CD4-positive, CD25-positive, alpha-beta regulatory T cell (primary cell): ENCODE data around the gene YKT6. TPM values are rescaled to one million over a fixed set of nuclear protein-coding genes. Genes with fewer than 3 reads are reported as not detected.

Source experiments
- ATAC-seq, 2 donors: fragments of 150-1000 bp; cut with Tn5 transposase; one replicate each; pipeline ENCODE4 v1.10.0; 2021; ENCODE audit warnings: low read depth in 2 of 2, moderate number of reproducible peaks in 2 of 2, moderate library complexity in 1 of 2
- DNase-seq, 3 donors: peaks; one replicate each; pipeline versions ENCODE4 v3.0.0 to v3.0.0-alpha.2; 2012 to 2022; ENCODE audit warnings: mixed read lengths in 1 of 3
- H3K27ac ChIP-seq: one replicate; pipeline ENCODE4 v1.7.0; 2013; ENCODE audit warnings: mild to moderate bottlenecking, low read length; ENCODE audit not compliant: insufficient read depth, poor library complexity, severe bottlenecking
- H3K27me3 ChIP-seq: one replicate; pipeline ENCODE4 v1.7.0; 2013; ENCODE audit warnings: low read length; ENCODE audit not compliant: control insufficient read depth, insufficient read depth
- H3K36me3 ChIP-seq: one replicate; pipeline ENCODE4 v1.7.0; 2013; ENCODE audit warnings: mild to moderate bottlenecking, low read length, moderate library complexity; ENCODE audit not compliant: control insufficient read depth, insufficient read depth
- H3K4me1 ChIP-seq: 2 replicates; pipeline ENCODE4 v1.7.0; 2013; ENCODE audit warnings: mild to moderate bottlenecking, low read length; ENCODE audit not compliant: insufficient read depth, control insufficient read depth, poor library complexity, severe bottlenecking
- H3K4me3 ChIP-seq: one replicate; pipeline ENCODE4 v1.7.0; 2013; ENCODE audit warnings: low read depth, mild to moderate bottlenecking, low read length, moderate library complexity
- H3K9me3 ChIP-seq, 2 experiments: 1 replicate in 1 of 2; 2 replicates in 1 of 2; pipeline ENCODE4 v1.7.0; 2013; ENCODE audit warnings: low read length in 2 of 2, mild to moderate bottlenecking in 1 of 2, moderate library complexity in 1 of 2; ENCODE audit not compliant: control insufficient read depth in 2 of 2
- H3K27ac Mint-ChIP-seq, 3 donors: one replicate each; pipeline ENCODE4 v1.8.0; 2020 to 2022; ENCODE audit warnings: mild to moderate bottlenecking in 3 of 3, mixed read lengths in 3 of 3, moderate library complexity in 2 of 3
- H3K27me3 Mint-ChIP-seq: one replicate; pipeline ENCODE4 v1.8.0; 2022; ENCODE audit warnings: mild to moderate bottlenecking, mixed read lengths
- H3K36me3 Mint-ChIP-seq: one replicate; pipeline ENCODE4 v1.8.0; 2020; ENCODE audit warnings: mixed read lengths
- H3K4me1 Mint-ChIP-seq, 4 donors: one replicate each; pipeline ENCODE4 v1.8.0; 2020 to 2022; ENCODE audit warnings: mixed read lengths in 4 of 4, mild to moderate bottlenecking in 1 of 4
- H3K4me3 Mint-ChIP-seq, 4 donors: one replicate each; pipeline ENCODE4 v1.8.0; 2020 to 2022; ENCODE audit warnings: mild to moderate bottlenecking in 4 of 4, mixed read lengths in 4 of 4, moderate library complexity in 3 of 4
- H3K9me3 Mint-ChIP-seq, 7 donors: one replicate each; pipeline ENCODE4 v1.8.0; 2020 to 2022; ENCODE audit warnings: mixed read lengths in 7 of 7, mild to moderate bottlenecking in 3 of 7, moderate library complexity in 2 of 7
- polyA plus RNA-seq, 4 donors: library from polyadenylated mRNA; unstranded; fragments of 300-500 nt; fragmentation: Illumina TruSeq; gene quantifications; one replicate each; pipeline ENCODE4 v1.2.3, GENCODE V29; 2021
- total RNA-seq: library from RNA; stranded (reverse); gene quantifications from one replicate; pipeline ENCODE4 v1.2.3, GENCODE V29; 2022

Gene YKT6
- total and polyA plus RNA-seq, 5 donors from 2014 or later: 24.7 to 79.2 (median 41.6) TPM

DNA sequence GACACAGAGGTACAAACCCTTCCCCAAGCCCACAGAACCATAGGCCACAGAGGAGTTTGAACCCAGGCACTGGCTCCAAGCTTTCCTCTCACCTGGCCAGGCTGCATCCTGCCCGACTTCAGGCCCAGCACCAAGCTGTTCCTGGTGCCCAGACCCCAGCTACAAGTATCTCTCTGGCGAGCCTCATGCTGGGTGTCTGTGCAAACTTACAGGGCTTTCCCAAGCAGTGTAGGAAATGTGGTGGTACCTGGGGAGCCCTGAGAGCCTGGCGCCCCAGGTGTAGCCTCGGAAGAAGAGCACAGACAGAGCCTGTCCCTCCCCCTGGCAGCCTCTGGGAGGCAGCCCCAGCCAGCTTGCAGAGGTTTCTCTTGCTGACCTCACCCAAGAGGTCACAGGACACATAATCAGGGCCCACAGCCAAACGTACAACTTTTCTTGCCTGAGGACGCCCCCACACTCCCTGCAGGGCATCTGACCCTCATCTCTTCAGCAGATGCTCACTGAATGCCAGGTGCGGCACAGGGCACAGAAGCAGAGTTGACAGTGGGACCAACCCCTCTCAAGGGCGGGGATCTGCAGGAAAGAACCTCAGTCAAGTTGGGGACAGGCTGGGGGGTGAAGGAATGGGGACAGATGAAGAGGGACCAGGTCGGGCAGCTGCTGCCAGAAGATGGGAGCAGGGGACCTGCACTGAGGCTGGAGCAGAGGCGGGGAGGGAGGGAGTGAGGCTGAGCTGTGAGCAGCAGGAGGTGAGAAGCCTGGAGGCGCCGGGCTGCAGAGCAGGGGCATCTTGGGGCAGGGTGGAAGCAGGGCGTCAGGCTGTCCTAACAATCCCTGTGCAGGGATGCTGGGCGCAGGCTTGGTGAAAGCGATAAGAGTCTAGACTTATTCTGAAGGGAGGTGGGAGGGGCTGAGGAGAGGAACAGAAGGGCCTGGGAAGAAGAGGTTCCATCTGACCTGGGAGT is 43.4 kb upstream of the YKT6 start:
- no peaks in the 10 kb centered on the region for H3K36me3 Mint-ChIP-seq
- peaks cover 6% of the 10 kb centered on the region for H3K27me3 Mint-ChIP-seq
- peaks cover 2% of the 10 kb centered on the region for H3K27me3 ChIP-seq
- no peak overlapping the region for H3K27ac ChIP-seq
- no peaks in the 10 kb centered on the region for H3K9me3 ChIP-seq
- H3K4me3 Mint-ChIP-seq: no peak overlapping the region
- no peaks in the 10 kb centered on the region for H3K4me1 Mint-ChIP-seq
- no peaks in the 10 kb centered on the region for H3K4me1 ChIP-seq
- H3K9me3 Mint-ChIP-seq: peaks cover 0 to 2% (median 0%) of the 10 kb centered on the region in 7 donors
- DNase-seq (no peak), ATAC-seq (no peak)
- no peak overlapping the region for H3K27ac Mint-ChIP-seq
- no peak overlapping the region for H3K4me3 ChIP-seq
- H3K36me3 ChIP-seq: no peaks in the 10 kb centered on the region

DNA sequence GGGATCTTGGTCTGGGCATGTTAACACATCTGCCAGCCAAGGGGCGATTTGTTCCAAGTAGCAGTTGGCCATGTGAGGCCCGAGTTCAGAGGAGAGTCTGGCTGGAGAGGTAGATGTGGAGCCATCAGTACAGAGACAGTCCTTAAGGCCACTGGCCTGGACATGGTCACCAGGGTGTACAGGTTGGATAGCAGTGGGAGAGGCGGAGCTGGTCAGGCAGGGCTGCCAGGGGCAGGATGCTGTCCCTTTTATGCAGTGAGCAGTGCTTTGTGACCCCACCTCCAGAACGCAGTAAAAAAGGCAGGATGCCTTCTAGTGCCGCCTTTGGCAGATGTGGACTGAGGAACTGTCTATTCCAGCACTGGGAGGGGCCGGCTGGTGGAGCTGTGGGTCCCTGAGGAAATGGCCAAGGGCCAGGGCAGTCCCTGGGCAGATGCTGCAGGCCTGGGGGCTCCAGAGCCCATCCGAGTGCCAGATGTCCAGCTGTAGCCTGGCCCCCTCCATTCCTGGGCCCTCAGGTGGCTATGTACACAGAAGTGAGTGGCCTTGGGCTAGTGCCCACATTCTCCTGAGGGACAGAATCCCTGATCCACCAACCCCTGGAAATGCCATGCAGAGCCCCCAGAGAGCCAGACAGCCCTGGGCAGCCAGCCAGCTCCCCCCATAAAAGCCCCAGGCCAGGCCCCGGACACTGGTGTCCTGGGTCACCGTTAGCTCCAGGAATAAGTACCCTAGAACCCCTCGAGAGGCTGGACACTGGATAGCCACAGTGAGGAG is 42.5 kb upstream of the YKT6 start:
- H3K27ac ChIP-seq: no peak overlapping the region
- Mint-ChIP-seq H3K4me3 (no peak overlapping the region), H3K36me3 (no peaks in the 10 kb centered on the region), H3K4me1 (no peaks in the 10 kb centered on the region), H3K27ac (no peak overlapping the region), H3K27me3 (peaks cover 6% of the 10 kb centered on the region), H3K9me3 (peaks cover 0 to 2% (median 0%) of the 10 kb centered on the region in 7 donors)
- DNase-seq (no peak), ATAC-seq (no peak)
- H3K4me3 ChIP-seq: no peak overlapping the region
- no peaks in the 10 kb centered on the region for H3K36me3 ChIP-seq
- peaks cover 4% of the 10 kb centered on the region for H3K27me3 ChIP-seq
- no peaks in the 10 kb centered on the region for H3K4me1 ChIP-seq
- H3K9me3 ChIP-seq: no peaks in the 10 kb centered on the region

DNA sequence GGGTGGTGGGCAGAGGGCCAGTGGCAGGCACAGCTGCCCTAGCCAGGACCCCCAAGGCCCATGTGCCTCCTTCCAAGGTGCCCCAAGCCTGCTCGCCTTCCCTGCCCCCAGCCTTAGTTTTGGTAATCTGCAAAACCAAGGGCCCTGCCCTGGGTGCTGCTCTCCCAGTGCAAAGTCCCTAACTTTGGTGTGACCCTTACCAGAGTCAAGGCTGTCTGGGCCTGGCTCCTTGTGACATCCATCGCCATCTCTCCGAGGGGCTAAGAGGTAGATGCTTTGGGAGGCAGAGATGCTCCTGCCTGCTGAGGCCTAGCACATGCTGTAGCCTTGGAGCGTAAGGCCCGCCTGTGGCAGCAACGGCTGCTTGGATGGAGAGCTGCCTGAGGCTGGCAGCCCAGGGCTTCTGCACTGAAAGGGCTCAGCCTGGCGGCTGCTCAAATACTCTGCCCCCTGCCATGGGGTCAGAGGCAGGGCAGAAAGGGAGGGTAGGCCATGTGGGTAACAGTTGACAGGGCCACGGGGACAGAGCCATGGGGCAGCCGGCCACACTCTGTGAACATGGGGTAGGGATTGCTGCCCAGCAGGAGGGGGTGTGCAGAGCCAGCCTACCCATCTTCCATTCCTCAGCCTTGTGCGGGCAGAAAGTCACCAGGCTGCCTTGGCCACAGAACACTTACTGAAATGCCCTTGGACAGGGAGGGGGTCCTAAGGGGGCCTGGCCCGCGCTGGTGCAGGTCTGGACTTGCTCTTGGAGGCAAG is 41.7 kb upstream of the YKT6 start:
- no peaks in the 10 kb centered on the region for H3K4me1 ChIP-seq
- ATAC-seq: no peak
- H3K27me3 ChIP-seq: peaks cover 8% of the 10 kb centered on the region
- Mint-ChIP-seq H3K27ac (no peak overlapping the region), H3K4me1 (no peaks in the 10 kb centered on the region), H3K9me3 (peaks cover 0 to 2% (median 0%) of the 10 kb centered on the region in 7 donors), H3K36me3 (no peaks in the 10 kb centered on the region), H3K4me3 (peak overlapping the region in 1 of 4 donors; percentile 68), H3K27me3 (peaks cover 9% of the 10 kb centered on the region)
- H3K9me3 ChIP-seq: no peaks in the 10 kb centered on the region
- no peak for DNase-seq
- no peaks in the 10 kb centered on the region for H3K36me3 ChIP-seq
- H3K27ac ChIP-seq: no peak overlapping the region
- H3K4me3 ChIP-seq: no peak overlapping the region

DNA sequence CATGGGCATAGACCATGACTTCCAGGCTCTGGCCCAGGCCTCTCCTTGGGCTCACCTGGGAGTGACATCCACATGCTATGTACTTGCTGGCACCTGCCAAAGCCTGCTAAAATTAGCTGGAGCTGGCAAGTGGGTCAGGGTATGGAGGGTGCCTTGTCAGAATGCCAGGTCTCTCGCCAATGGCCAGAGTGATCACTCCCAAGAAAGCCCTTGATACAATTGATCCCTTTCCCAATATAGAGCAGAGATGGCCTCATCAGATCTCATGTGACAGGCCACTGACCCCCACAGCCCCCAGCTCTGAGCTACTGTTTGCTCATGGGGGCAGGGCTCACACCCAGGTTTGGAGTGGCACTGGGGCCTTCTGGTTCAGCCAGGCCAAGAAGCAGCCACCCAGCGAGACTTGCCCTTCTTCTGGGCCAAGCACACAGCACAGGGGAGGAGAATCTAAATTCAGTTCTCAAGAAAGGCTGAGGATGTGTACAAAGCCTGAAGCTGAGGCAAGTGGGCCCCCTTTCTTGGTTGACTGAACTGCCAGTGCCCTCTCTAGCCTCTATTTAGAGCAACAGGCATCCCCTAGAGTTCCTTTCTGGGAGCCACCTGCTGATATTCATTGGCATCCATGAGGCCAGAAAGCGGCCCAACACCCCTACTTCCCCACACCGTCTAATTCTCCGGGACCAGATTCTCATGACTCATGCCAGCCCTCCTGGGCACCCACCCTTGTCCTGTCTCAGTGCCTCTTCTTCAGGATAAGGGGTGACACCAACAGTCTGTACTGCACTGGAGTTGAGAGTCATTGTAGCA is 40.8 kb upstream of the YKT6 start:
- Histone ChIP-seq H3K27ac (no peak overlapping the region), H3K9me3 (no peaks in the 10 kb centered on the region), H3K36me3 (no peaks in the 10 kb centered on the region), H3K4me1 (no peaks in the 10 kb centered on the region), H3K4me3 (no peak overlapping the region), H3K27me3 (peaks cover 8% of the 10 kb centered on the region)
- H3K27me3 Mint-ChIP-seq: peaks cover 13% of the 10 kb centered on the region
- H3K27ac Mint-ChIP-seq: no peak overlapping the region
- no peaks in the 10 kb centered on the region for H3K36me3 Mint-ChIP-seq
- peaks cover 0 to 7% (median 0%) of the 10 kb centered on the region in 7 donors for H3K9me3 Mint-ChIP-seq
- ATAC-seq (no peak), DNase-seq (no peak)
- no peaks in the 10 kb centered on the region for H3K4me1 Mint-ChIP-seq
- H3K4me3 Mint-ChIP-seq: no peak overlapping the region

DNA sequence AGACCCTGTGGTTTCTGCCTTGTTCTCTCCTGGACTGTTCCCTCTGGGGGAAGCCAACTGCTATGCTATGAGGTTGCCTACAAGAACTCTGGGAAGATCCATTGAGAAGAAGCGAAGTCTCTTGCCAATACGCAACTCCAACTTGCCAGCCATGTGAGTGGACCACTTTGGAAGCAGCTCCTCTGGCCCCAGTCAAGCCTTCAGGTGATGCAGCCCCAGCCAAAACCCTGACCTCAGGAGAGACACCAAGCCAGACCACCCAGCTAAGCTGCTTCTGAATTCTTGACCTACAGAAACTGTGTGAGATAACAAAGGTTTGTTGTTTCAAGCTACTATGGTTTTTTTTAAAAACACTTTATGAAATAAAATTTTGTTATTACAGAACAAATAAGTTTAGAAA is 39.4 kb upstream of the YKT6 start:
- H3K9me3 Mint-ChIP-seq: peaks cover 0 to 7% (median 0%) of the 10 kb centered on the region in 7 donors
- Histone ChIP-seq H3K27ac (no peak overlapping the region), H3K27me3 (peaks cover 8% of the 10 kb centered on the region), H3K36me3 (no peaks in the 10 kb centered on the region), H3K4me1 (no peaks in the 10 kb centered on the region), H3K4me3 (no peak overlapping the region), H3K9me3 (no peaks in the 10 kb centered on the region)
- H3K27me3 Mint-ChIP-seq: peaks cover 13% of the 10 kb centered on the region
- no peak overlapping the region for H3K27ac Mint-ChIP-seq
- no peaks in the 10 kb centered on the region for H3K36me3 Mint-ChIP-seq
- no peaks in the 10 kb centered on the region for H3K4me1 Mint-ChIP-seq
- no peak overlapping the region for H3K4me3 Mint-ChIP-seq
- no peak for DNase-seq
- ATAC-seq: no peak

DNA sequence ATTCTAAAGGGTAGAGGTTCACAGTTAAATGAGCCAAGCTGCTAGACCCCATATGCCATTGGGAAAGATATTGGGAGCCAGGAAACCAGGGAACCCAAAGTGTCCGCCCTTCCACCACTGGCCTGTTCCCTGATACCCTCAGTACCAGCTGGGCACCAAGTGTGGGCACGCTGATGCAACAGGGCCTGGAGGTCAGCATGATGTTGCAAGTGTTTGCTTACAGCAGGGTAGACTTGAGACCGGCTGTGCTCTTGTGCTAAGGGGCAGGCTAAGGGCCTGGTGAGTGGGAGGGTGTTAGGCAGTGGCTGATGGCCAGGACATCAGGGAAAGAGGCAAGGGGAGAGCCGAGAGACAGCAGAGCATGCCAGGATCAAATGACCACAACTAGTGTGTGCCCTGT is 38.6 kb upstream of the YKT6 start:
- H3K4me3 Mint-ChIP-seq: no peak overlapping the region
- DNase-seq: no peak
- no peak overlapping the region for H3K27ac Mint-ChIP-seq

More for the DNA sequence above, 38.6 kb upstream of the YKT6 start:
- no peak overlapping the region for H3K4me3 ChIP-seq
- H3K36me3 ChIP-seq: no peaks in the 10 kb centered on the region
- H3K27me3 Mint-ChIP-seq: peaks cover 16% of the 10 kb centered on the region
- no peaks in the 10 kb centered on the region for H3K9me3 ChIP-seq
- no peaks in the 10 kb centered on the region for H3K36me3 Mint-ChIP-seq
- H3K27me3 ChIP-seq: peaks cover 8% of the 10 kb centered on the region
- no peaks in the 10 kb centered on the region for H3K4me1 ChIP-seq
- no peak overlapping the region for H3K27ac ChIP-seq
- H3K9me3 Mint-ChIP-seq: peaks cover 0 to 7% (median 0%) of the 10 kb centered on the region in 7 donors
- no peak for ATAC-seq
- no peaks in the 10 kb centered on the region for H3K4me1 Mint-ChIP-seq
